Suprapubic skin (tissue), 4 donors: ENCODE measurements around the gene TMEM248. TPM values are rescaled to one million over a fixed set of nuclear protein-coding genes. Genes with fewer than 3 reads are reported as not detected.
"Not testable (repeated sequence)": the region's sequence is repeated elsewhere in the genome, so short reads cannot be mapped to it uniquely, and the experiment has no call there.

Experiments used
- DNase-seq, 2 donors: peaks; one replicate each; pipeline ENCODE4 v3.0.0-alpha.2; 2019; ENCODE audit warnings: low spot score in 2 of 2
- H3K27ac ChIP-seq: fragments of 200-600 bp; sonication (generic); one replicate; pipeline ENCODE4 v1.5.1; 2019
- H3K27me3 ChIP-seq: fragments of 200-600 bp; sonication (generic); one replicate; pipeline ENCODE4 v1.5.1; 2019
- H3K36me3 ChIP-seq: fragments of 200-600 bp; sonication (generic); one replicate; pipeline ENCODE4 v1.5.1; 2019
- H3K4me1 ChIP-seq: fragments of 200-600 bp; sonication (generic); one replicate; pipeline ENCODE4 v1.5.1; 2019
- H3K4me3 ChIP-seq: fragments of 200-600 bp; sonication (generic); one replicate; pipeline ENCODE4 v1.5.1; 2019; ENCODE audit warnings: mild to moderate bottlenecking
- H3K9me3 ChIP-seq: fragments of 200-600 bp; sonication (generic); one replicate; pipeline ENCODE4 v1.5.1; 2019
- EP300 ChIP-seq: sonication (generic); formaldehyde crosslinking; IDR thresholded peaks from one replicate; pipeline ENCODE4 v1.6.1; 2017; ENCODE audit warnings: antibody characterized with exemption
- POLR2A ChIP-seq, 2 donors: fragments of 450-650 bp; IDR thresholded peaks; one replicate each; pipeline ENCODE4 v1.6.1; 2017; ENCODE audit warnings: antibody characterized with exemption in 2 of 2, mild to moderate bottlenecking in 2 of 2, moderate library complexity in 2 of 2
- POLR2AphosphoS5 ChIP-seq, 3 donors: sonication (generic); formaldehyde crosslinking; IDR thresholded peaks; one replicate each; pipeline ENCODE4 v1.6.1; 2017; ENCODE audit warnings: antibody characterized with exemption in 3 of 3
- WGBS: methylation state at CpG from one replicate; pipeline ENCODE4 v1.1.5; 2018; 5-methylcytosine and 5-hydroxymethylcytosine counted together
- total RNA-seq, 4 donors: library from RNA; depleted of rRNA; stranded (reverse); fragments of >200 nt; gene quantifications; one replicate each; pipeline ENCODE4 v1.1.0, GENCODE V29; 2016
- TF ChIP-seq, protein P1 (sequence below), 2 donors: fragments of 200-600 bp in 1 of 2; fragments of 450-650 bp in 1 of 2; sonication (generic) in 1 of 2; IDR thresholded peaks; one replicate each; pipeline ENCODE4 v1.5.1; 2016 to 2019; ENCODE audit warnings: antibody characterized with exemption in 2 of 2, mild to moderate bottlenecking in 1 of 2, moderate library complexity in 1 of 2

The TMEM248 gene, protein sequence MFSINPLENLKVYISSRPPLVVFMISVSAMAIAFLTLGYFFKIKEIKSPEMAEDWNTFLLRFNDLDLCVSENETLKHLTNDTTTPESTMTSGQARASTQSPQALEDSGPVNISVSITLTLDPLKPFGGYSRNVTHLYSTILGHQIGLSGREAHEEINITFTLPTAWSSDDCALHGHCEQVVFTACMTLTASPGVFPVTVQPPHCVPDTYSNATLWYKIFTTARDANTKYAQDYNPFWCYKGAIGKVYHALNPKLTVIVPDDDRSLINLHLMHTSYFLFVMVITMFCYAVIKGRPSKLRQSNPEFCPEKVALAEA
- 10 to 100 TPM; 80.6 to 99.2 (median 91.0) TPM for total RNA-seq

DNA sequence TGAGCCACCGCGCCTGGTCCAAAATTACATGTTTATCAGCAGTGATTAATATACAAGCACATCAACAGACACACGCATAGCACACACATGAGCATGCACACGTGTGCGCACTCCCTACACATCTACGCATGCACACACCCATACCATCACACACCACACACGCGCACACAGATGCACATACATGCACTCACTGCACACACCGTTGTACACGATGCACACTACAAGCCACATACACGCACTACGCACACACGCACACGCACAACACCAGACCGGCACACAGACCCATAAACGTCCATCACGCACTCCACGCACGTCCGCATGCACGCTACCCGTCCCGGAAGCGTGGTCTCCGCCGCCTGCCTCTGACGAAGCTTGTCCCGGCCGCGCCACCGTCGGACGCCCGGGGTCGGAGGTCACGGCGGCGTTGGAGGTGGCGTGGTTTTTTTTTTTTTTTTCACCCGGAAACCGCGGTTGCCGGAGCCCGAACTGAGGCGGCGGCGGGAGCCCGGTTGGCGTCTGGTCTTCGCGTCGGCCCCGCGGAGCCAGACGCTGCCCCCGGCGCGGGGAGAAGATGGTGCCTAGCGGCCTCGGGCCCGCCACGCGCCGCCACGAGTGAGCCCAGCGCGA, at the start of gene TMEM248:
Gene TMEM248, plus strand, starts transcription at position 457 of the 627 bp plus-strand sequence. CDS start 20,641 bp downstream, outside the sequence.
- TF ChIP-seq POLR2A (IDR thresholded peaks at IDR 0.05) (peak in 1 of 2 donors; percentile 55), EP300 (no peak), POLR2AphosphoS5 (IDR thresholded peaks at IDR 0.05) (peak in 2 of 3 donors; percentile 77 to 99)
- TF ChIP-seq, protein P1, sequence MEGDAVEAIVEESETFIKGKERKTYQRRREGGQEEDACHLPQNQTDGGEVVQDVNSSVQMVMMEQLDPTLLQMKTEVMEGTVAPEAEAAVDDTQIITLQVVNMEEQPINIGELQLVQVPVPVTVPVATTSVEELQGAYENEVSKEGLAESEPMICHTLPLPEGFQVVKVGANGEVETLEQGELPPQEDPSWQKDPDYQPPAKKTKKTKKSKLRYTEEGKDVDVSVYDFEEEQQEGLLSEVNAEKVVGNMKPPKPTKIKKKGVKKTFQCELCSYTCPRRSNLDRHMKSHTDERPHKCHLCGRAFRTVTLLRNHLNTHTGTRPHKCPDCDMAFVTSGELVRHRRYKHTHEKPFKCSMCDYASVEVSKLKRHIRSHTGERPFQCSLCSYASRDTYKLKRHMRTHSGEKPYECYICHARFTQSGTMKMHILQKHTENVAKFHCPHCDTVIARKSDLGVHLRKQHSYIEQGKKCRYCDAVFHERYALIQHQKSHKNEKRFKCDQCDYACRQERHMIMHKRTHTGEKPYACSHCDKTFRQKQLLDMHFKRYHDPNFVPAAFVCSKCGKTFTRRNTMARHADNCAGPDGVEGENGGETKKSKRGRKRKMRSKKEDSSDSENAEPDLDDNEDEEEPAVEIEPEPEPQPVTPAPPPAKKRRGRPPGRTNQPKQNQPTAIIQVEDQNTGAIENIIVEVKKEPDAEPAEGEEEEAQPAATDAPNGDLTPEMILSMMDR (IDR thresholded peaks at IDR 0.05), result no peak
- Histone ChIP-seq H3K4me1 (peaks cover 36% of the 10 kb centered on the region), H3K9me3 (no peaks in the 10 kb centered on the region), H3K36me3 (no peaks in the 10 kb centered on the region), H3K4me3 (peak within 1 kb of the TSS; percentile 92), H3K27ac (peak within 1 kb of the TSS; percentile 87), H3K27me3 (no peaks in the 10 kb centered on the region)
- under 1% methylated on average over 52 of the region's 67 CpGs for WGBS
- peak; percentile 93 to 95 for DNase-seq

DNA sequence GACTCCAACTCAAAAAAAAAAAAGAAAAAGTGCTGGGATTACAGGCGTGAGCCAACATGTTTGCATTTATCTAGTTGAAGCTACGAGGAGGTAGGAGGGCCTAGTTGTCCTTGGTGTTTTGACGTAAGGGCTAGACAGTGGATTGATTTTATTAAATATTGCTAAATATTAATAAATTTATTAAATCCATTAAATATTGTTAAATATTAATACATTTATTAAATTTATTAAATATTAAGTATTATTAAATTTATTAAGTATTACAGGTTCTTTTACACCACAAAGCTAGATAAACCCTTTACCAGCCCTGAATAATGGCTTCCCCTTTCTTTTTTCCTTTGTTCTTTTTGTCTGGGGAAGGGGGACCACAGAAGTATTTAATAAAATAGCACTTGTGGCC, 47.5 kb upstream of the TMEM248 start:
- TF ChIP-seq POLR2A (IDR thresholded peaks at IDR 0.05), result no peak
- TF ChIP-seq EP300, result no peak
- TF ChIP-seq POLR2AphosphoS5 (IDR thresholded peaks at IDR 0.05), result no peak
- TF ChIP-seq, protein P1 (IDR thresholded peaks at IDR 0.05), result no peak
- no peak for DNase-seq
- no peaks in the 10 kb centered on the region for H3K4me1 ChIP-seq
- peaks cover 12% of the 10 kb centered on the region for H3K36me3 ChIP-seq
- H3K9me3 ChIP-seq, result no peaks in the 10 kb centered on the region
- H3K4me3 ChIP-seq, result no peak overlapping the region
- no peaks in the 10 kb centered on the region for H3K27me3 ChIP-seq
- WGBS, result 91% methylated on average over 3 of the region's 3 CpGs
- no peak overlapping the region for H3K27ac ChIP-seq

DNA sequence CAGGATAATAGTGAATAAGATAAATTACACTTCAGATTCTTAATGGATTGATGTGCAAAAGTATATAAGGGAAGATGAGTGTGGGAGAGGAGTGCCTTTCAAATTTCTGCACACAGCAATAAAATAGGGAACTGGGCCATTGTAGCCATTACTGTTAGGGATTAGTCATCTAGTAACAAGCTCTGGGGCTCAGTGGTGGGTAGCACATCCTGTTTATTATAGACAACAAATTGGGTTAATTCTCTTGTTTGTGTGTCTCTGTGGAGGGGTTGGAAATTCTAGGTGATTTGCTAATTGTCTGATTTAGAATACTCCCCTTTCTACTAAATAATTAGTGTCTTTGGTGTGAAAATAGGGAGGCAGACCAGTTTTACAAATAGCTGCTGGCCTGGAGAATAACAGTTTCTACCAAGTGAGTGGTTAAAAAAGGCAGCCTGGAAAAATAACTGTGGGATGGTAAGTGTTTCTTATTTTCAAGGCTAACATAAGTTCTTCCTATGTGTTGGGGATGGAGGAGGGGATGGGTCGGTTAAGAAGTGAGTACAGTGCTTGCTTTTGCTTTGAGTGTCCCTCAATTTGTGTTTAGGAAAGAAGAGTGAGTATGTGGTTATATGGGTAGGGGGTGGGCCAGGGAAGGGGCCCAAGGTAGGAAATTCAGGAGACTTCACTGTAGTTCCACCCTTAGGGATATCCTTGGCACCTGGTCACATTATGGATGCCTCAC, 43.3 kb upstream of the TMEM248 start:
- TF ChIP-seq, protein P1 (IDR thresholded peaks at IDR 0.05), result no peak
- TF ChIP-seq EP300 (no peak), POLR2A (IDR thresholded peaks at IDR 0.05) (no peak), POLR2AphosphoS5 (IDR thresholded peaks at IDR 0.05) (no peak)
- Histone ChIP-seq H3K27me3 (no peaks in the 10 kb centered on the region), H3K36me3 (peaks cover 17% of the 10 kb centered on the region), H3K27ac (no peak overlapping the region), H3K9me3 (no peaks in the 10 kb centered on the region), H3K4me1 (no peaks in the 10 kb centered on the region), H3K4me3 (no peak overlapping the region)
- WGBS, result 88% methylated on average over 1 of the region's 1 CpG
- no peak for DNase-seq

DNA sequence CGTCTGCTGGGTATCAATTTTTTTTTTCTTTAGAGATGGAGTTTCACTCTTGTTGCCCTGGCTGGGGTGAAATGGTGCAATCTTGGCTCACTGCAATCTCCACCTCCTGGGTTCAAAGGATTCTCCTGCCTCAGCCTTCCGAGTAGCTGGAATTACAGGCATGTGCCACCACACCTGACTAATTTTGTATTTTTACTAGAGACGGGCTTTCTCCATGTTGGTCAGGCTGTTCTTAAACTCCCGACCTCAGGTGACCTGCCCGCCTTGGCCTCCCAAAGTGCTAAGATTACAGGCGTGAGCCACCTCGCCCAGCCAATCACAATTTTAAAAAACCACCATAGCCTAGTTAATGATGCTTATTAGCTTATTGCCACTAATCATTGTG, 42.7 kb upstream of the TMEM248 start:
- peaks cover 17% of the 10 kb centered on the region for H3K36me3 ChIP-seq
- not testable (repeated sequence) for H3K9me3 ChIP-seq, H3K4me1 ChIP-seq, H3K27ac ChIP-seq, H3K27me3 ChIP-seq, H3K4me3 ChIP-seq, DNase-seq
- WGBS, result 90% methylated on average over 7 of the region's 7 CpGs

DNA sequence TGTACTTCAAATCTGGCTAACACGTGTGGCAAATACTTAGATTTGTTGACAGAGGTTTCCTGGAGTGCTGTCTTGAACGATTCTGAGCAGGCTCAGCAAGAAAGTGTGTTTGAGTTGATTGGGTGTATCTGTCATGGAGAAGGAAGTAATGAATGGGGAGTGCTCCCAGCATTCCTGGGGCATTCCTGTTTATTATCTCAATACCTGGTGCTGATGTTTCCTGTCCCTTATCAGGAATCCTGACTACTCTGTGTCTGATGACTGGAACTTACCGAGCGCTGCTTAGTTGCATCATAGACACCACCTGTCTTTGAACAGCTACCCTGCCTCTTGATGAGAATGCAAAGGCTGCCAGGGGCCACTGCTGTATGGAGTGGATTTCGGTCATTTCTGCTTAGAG, 41.0 kb upstream of the TMEM248 start:
- Histone ChIP-seq H3K36me3 (peaks cover 21% of the 10 kb centered on the region), H3K9me3 (no peaks in the 10 kb centered on the region), H3K27ac (no peak overlapping the region), H3K27me3 (no peaks in the 10 kb centered on the region), H3K4me3 (no peak overlapping the region), H3K4me1 (no peaks in the 10 kb centered on the region)
- TF ChIP-seq POLR2A (IDR thresholded peaks at IDR 0.05), result no peak
- no peak for TF ChIP-seq EP300
- TF ChIP-seq, protein P1 (IDR thresholded peaks at IDR 0.05), result no peak
- no peak for TF ChIP-seq POLR2AphosphoS5 (IDR thresholded peaks at IDR 0.05)
- WGBS, result 55% methylated on average over 5 of the region's 5 CpGs
- DNase-seq, result no peak

DNA sequence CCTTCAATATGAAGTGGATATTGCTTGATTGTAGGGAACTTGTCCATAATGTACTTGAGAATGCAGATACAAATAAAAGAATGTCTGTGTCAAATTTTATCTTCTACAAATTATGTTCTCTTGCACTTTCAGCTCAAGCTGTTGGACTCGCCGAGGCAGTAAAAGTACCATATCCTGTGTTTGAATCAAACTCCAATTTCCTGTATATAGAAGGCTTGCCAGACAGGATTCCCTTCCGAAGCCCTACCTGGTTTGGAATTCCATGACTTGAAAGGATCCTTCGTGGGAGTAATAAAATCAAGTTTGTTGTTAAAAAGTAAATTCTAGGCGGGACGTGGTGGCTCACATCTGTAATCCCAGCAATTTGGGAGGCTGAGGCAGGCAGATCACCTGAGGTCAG, 40.4 kb upstream of the TMEM248 start:
- H3K4me3 ChIP-seq, DNase-seq, H3K27me3 ChIP-seq, H3K27ac ChIP-seq, H3K9me3 ChIP-seq, H3K4me1 ChIP-seq: not testable (repeated sequence)
- WGBS, result 77% methylated on average over 6 of the region's 6 CpGs
- peaks cover 24% of the 10 kb centered on the region for H3K36me3 ChIP-seq
